EL (cell line): ENCODE results near the gene CDK11A.
"Not testable (repeated sequence)": the region's sequence is repeated elsewhere in the genome, so short reads cannot be mapped to it uniquely, and the experiment has no call there.

Experiments
- DNase-seq: peaks from one replicate; pipeline ENCODE4 v3.0.0-alpha.2; 2016

CDK11A gene

GRCh38 chr1:1753607-1754005 lies 29.4 kb upstream of the CDK11A start:
- DNase-seq, result no peak

- DNase-seq, result no peak
These were observed 28.8 kb upstream of the CDK11A start for GRCh38 chr1:1752636-1753606.

GRCh38 chr1:1752190-1752589 lies 28.0 kb upstream of the CDK11A start:
- DNase-seq, result no peak

- not testable (repeated sequence) for DNase-seq
These were observed 25.8 kb upstream of the CDK11A start for GRCh38 chr1:1749941-1750340.

GRCh38 chr1:1748686-1749321 lies 24.6 kb upstream of the CDK11A start:
- no peak for DNase-seq

- not testable (repeated sequence) for DNase-seq
These were observed 22.4 kb upstream of the CDK11A start for GRCh38 chr1:1746566-1746909.

GRCh38 chr1:1745651-1746565 lies 21.8 kb upstream of the CDK11A start:
- peak; percentile 70 for DNase-seq

- not testable (repeated sequence) for DNase-seq
These were observed 18.4 kb upstream of the CDK11A start for GRCh38 chr1:1742529-1742928.

- DNase-seq, result peak; percentile 98
These were observed 16.9 kb upstream of the CDK11A start for GRCh38 chr1:1741013-1741412.

- not testable (repeated sequence) for DNase-seq
These were observed 14.7 kb upstream of the CDK11A start for GRCh38 chr1:1738799-1739337.

- not testable (repeated sequence) for DNase-seq
These were observed 13.8 kb upstream of the CDK11A start for GRCh38 chr1:1737675-1738590.

GRCh38 chr1:1732381-1732780 lies 8.2 kb upstream of the CDK11A start:
- DNase-seq, result no peak

- DNase-seq, result no peak
These were observed 6.7 kb upstream of the CDK11A start for GRCh38 chr1:1730870-1731269.

GRCh38 chr1:1730230-1730629 lies 6.1 kb upstream of the CDK11A start:
- not testable (repeated sequence) for DNase-seq

- DNase-seq, result not testable (repeated sequence)
These were observed 5.1 kb upstream of the CDK11A start for GRCh38 chr1:1729116-1729816.

GRCh38 chr1:1728308-1729005 lies 4.3 kb upstream of the CDK11A start:
- DNase-seq, result peak; percentile 66

- DNase-seq, result not testable (repeated sequence)
These were observed 3.0 kb upstream of the CDK11A start for GRCh38 chr1:1727131-1727651.

- not testable (repeated sequence) for DNase-seq
These were observed 1.9 kb upstream of the CDK11A start for GRCh38 chr1:1726088-1726487.

GRCh38 chr1:1721201-1721600 lies 3.0 kb downstream of the CDK11A start:
- no peak for DNase-seq
